ENCODE measurements around the gene HOMER2. TPM values are rescaled to one million over a fixed set of nuclear protein-coding genes. Genes with fewer than 3 reads are reported as not detected.

HOMER2 gene
- total and polyA plus RNA-seq, 12 donors, result 12.3 to 64.4 (median 43.2) TPM

DNA sequence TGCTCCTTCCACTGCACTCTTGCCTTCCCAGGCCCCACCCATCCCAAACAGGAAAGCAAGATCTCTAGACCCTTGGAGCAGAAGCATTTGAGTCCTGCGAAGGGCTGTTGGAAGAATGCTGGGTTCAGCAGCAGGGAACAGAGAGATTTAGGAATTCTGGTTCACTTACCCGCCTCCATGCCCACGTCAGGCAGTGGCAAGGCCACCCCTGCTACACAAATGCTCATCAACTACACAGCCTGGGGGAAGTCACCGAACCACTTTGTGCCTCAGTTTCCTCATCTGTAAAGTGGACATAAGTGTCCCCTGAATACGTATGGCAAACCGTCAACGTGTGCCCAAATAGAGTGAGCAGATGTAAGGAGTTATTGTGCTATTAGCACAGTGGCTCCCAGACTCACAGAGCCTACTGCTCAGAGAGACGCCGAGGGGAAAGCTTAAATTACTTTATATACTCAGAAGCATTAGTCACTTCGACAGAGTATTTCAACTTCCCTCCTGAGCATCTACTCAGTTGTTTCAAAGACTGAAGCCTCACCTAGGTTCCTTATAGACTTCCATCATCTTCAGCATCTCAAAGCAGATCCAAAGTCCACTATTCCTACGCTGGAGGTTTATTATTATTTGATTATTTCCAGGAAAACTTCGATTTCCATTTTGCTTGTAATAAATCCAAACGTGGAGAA lies 905 bp downstream of the HOMER2 start:
- 57 to 62% methylated on average over 13 of the region's 13 CpGs for WGBS, 2 donors
- intact Hi-C loops (cut with DNase I), result no loop called here

DNA sequence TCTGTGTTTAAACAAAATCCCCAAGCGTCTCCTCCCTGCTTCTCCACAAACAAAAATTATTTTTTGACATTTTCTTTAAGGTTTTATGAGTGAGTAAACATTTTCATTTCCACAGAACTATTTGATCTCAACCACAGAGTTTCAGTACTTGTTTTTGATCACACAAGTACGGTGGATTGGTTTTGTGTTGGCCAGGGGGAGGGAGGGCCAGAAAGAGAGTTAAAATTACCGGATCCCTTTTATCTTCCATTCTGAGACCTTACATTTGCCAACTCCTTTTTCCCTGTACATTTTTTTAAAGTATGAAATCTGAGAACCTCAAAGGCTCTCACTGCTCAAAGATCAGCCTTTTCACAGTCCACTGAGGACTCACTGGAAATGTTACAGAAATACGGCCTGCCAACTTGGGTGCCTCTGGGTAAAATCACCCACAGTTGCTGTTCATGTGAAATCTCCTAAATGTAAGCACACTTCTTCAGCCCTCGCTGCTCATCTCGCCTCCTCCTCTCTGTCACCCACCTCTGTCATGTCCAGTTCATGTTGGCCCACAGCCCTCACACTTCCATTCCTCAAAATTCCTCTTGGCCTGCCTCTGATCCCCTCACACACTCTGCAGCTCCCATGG lies 1.7 kb downstream of the HOMER2 start:
- WGBS, 2 donors, result 53 to 69% methylated on average over 6 of the region's 6 CpGs
- H3K4me1 ChIP-seq, result peaks cover 0 to 22% (median 5%) of the 10 kb centered on the region in 9 donors
- intact Hi-C loops (cut with DNase I), result no loop called here

More for the DNA sequence above, 905 bp downstream of the HOMER2 start:
- Histone ChIP-seq H3K27me3 (peaks cover 0 to 33% (median 8%) of the 10 kb centered on the region in 7 donors), H3K27ac (peak overlapping the region in 7 of 10 donors; percentile 52 to 82 (median 69)), H3K9me3 (no peaks in the 10 kb centered on the region), H3K4me3 (peak overlapping the region; percentile 48 to 64 (median 60)), H3K4me1 (peaks cover 0 to 22% (median 5%) of the 10 kb centered on the region in 9 donors), H3K36me3 (no peaks in the 10 kb centered on the region)
- TF ChIP-seq, protein P1, sequence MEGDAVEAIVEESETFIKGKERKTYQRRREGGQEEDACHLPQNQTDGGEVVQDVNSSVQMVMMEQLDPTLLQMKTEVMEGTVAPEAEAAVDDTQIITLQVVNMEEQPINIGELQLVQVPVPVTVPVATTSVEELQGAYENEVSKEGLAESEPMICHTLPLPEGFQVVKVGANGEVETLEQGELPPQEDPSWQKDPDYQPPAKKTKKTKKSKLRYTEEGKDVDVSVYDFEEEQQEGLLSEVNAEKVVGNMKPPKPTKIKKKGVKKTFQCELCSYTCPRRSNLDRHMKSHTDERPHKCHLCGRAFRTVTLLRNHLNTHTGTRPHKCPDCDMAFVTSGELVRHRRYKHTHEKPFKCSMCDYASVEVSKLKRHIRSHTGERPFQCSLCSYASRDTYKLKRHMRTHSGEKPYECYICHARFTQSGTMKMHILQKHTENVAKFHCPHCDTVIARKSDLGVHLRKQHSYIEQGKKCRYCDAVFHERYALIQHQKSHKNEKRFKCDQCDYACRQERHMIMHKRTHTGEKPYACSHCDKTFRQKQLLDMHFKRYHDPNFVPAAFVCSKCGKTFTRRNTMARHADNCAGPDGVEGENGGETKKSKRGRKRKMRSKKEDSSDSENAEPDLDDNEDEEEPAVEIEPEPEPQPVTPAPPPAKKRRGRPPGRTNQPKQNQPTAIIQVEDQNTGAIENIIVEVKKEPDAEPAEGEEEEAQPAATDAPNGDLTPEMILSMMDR (IDR thresholded peaks at IDR 0.05), result no peak
- ATAC-seq, result peak in 5 of 8 donors; percentile 15 to 26 (median 22)
- DNase-seq, result no peak

DNA sequence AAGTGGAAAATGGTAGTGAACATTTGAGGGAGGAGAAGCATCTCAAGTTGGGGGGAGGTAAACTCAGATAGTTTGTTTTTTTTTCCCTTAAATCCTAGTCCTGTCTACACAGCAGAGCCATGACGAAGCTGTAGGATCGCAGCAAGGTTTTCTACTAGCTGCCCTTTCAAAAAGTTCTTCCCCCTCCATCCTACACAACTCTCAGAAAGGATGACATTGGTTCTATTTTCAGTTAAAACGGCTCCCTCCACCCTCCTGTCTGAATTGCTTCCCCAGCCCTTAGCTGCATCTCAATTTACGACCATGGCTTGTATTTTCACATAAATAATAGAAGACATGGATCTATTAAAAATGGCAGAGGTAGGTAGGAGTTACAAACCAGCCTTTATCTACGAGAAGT lies 2.2 kb downstream of the HOMER2 start:
- Histone ChIP-seq H3K4me1 (peaks cover 0 to 22% (median 5%) of the 10 kb centered on the region in 9 donors), H3K4me3 (no peak overlapping the region), H3K36me3 (no peaks in the 10 kb centered on the region), H3K27me3 (peaks cover 0 to 33% (median 8%) of the 10 kb centered on the region in 7 donors), H3K27ac (no peak overlapping the region), H3K9me3 (no peaks in the 10 kb centered on the region)
- DNase-seq, result no peak
- ATAC-seq, result no peak
- intact Hi-C loops (cut with DNase I), result no loop called here
- 74 to 83% methylated on average over 5 of the region's 5 CpGs for WGBS, 2 donors
- TF ChIP-seq, protein P1 (IDR thresholded peaks at IDR 0.05), result no peak

More for the DNA sequence above, 1.7 kb downstream of the HOMER2 start:
- H3K36me3 ChIP-seq, result no peaks in the 10 kb centered on the region
- DNase-seq (no peak), ATAC-seq (peak in 3 of 8 donors; percentile 8 to 23 (median 22))
- peak overlapping the region in 5 of 10 donors; percentile 57 to 64 (median 63) for H3K4me3 ChIP-seq
- peaks cover 0 to 33% (median 8%) of the 10 kb centered on the region in 7 donors for H3K27me3 ChIP-seq
- H3K9me3 ChIP-seq, result no peaks in the 10 kb centered on the region
- H3K27ac ChIP-seq, result peak overlapping the region in 1 of 10 donors; percentile 78
- TF ChIP-seq, protein P1 (IDR thresholded peaks at IDR 0.05), result no peak

DNA sequence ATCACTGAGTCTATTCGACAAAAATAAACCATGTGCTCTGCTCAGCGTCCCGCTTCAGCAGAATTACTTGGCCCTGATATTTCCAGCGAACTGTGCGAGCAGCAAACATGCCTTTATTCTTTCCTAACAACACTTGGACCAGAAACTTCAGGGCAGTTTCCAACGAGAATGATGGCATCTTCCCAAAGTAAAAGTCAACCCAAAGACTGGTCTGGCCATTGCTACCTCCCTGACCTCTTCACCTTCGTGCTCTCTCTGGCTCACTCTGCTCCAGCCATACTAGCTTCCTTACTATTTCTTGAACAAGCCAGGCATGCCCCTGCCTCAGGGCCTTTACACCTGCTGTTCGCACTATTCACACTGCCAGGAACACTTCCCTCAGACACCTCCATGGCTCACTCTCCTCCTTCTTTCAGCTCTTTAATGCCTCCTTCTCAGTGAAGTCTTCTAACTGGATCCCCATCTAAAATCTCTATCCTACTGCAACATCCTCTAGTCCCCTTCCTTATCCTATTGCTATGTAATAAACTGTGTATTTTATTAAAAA lies 6.3 kb downstream of the HOMER2 start:
- Histone ChIP-seq H3K4me1 (peaks cover 0 to 13% (median 1%) of the 10 kb centered on the region in 9 donors), H3K27me3 (peaks cover 0 to 12% (median 0%) of the 10 kb centered on the region in 7 donors), H3K4me3 (no peak overlapping the region), H3K9me3 (no peaks in the 10 kb centered on the region), H3K36me3 (no peaks in the 10 kb centered on the region), H3K27ac (no peak overlapping the region)
- intact Hi-C loops (cut with DNase I), result no loop called here
- 83 to 89% methylated on average over 8 of the region's 8 CpGs for WGBS, 2 donors
- DNase-seq, result no peak
- no peak for ATAC-seq
- TF ChIP-seq, protein P1 (IDR thresholded peaks at IDR 0.05), result no peak

Data from heart right ventricle (tissue), 16 donors.